GM12865 (cell line): Measurements from ENCODE around the gene CRACR2B.
A peak's percentile ranks its signal among the peaks of the same experiment; 100 is the strongest.

Source experiments
- DNase-seq: peaks from one replicate; pipeline ENCODE4 v3.0.0; 2010; ENCODE audit warnings: low read depth
- H3K4me3 ChIP-seq: 2 replicates; pipeline ENCODE4 v1.5.1; 2011; ENCODE audit warnings: mild to moderate bottlenecking, low read depth, low read length, control low read depth
- CTCF ChIP-seq: IDR thresholded peaks from 2 replicates; pipeline ENCODE4 v1.5.1; 2011; ENCODE audit warnings: low read length, control low read depth, low read depth, inconsistent platforms; ENCODE audit not compliant: insufficient read depth; ENCODE audit errors: missing control alignments

CRACR2B gene

GRCh38 chr11:787084-787675, 40.5 kb upstream of the CRACR2B start:
- no peak for DNase-seq
- H3K4me3 ChIP-seq, result no peak overlapping the region
- TF ChIP-seq CTCF, result no peak

GRCh38 chr11:788009-788640, 39.6 kb upstream of the CRACR2B start:
- H3K4me3 ChIP-seq, result no peak overlapping the region
- peak; percentile 9 for TF ChIP-seq CTCF
- no peak for DNase-seq

GRCh38 chr11:788953-789940, 38.5 kb upstream of the CRACR2B start:
- DNase-seq, result peak; percentile 65
- peak overlapping the region; percentile 44 for H3K4me3 ChIP-seq
- TF ChIP-seq CTCF, result no peak

- peak; percentile 73 for DNase-seq
- TF ChIP-seq CTCF, result no peak
- peak within 1 kb of the TSS; percentile 44 for H3K4me3 ChIP-seq
Observed at GRCh38 chr11:789943-790342, 37.8 kb upstream of the CRACR2B start, which contains the start of gene CEND1. CEND1 (minus strand) TSS chr11:790090; CDS start chr11:788576, 1,514 bp downstream.

GRCh38 chr11:790721-791564, 36.8 kb upstream of the CRACR2B start:
- H3K4me3 ChIP-seq, result no peak overlapping the region
- no peak for TF ChIP-seq CTCF
- no peak for DNase-seq

- H3K4me3 ChIP-seq, result no peak overlapping the region
- no peak for TF ChIP-seq CTCF
- DNase-seq, result no peak
Observed at GRCh38 chr11:791658-792534, 35.8 kb upstream of the CRACR2B start.
